H1 (cell line): Measurements from ENCODE around the gene MRPL16. TPM values are rescaled to one million over a fixed set of nuclear protein-coding genes. Genes with fewer than 3 reads are reported as not detected.

ENCODE experiments used
- ASH2L ChIP-seq: fragments of 200-600, 300-600 bp; sonication (generic); IDR thresholded peaks from one replicate; pipeline ENCODE4 v1.7.1; 2017; ENCODE audit warnings: low read length
- ATF2 ChIP-seq: IDR thresholded peaks from 2 replicates; pipeline ENCODE4 v1.6.1; 2012; ENCODE audit warnings: low read length, inconsistent platforms
- BCL11A ChIP-seq, 2 experiments: IDR thresholded peaks; one replicate each; pipeline ENCODE4 v1.6.1; 2011; ENCODE audit warnings: low read depth in 2 of 2, low read length in 2 of 2, mild to moderate bottlenecking in 2 of 2
- GTF2F1 ChIP-seq: IDR thresholded peaks from 2 replicates; pipeline ENCODE4 v1.6.1; 2012; ENCODE audit warnings: low read depth, low read length, improper control_type of control experiment, borderline replicate concordance
- RFX5 ChIP-seq: IDR thresholded peaks from 2 replicates; pipeline ENCODE4 v1.6.1; 2011; ENCODE audit warnings: low read depth, low read length, improper control_type of control experiment, borderline replicate concordance
- polyA plus RNA-seq, 7 experiments: library from polyadenylated mRNA; depleted of rRNA in 3 of 7; stranded (reverse) in 5 of 7; unstranded in 2 of 7; fragments of >200 nt in 5 of 7; fragments of 200-250 nt in 2 of 7; gene quantifications; 1 replicate in 5 of 7; 2 replicates in 1 of 7; 4 replicates in 1 of 7; pipeline versions ENCODE4 v1.2.1 to v1.2.3, GENCODE V29; 2011 to 2013; ENCODE audit warnings: missing spikeins in 2 of 7, mixed read lengths in 2 of 7
- total RNA-seq: library from RNA; stranded (reverse); fragmentation: NEBNext Ultra II Directional; extraction: Animal tissue kit (Norgen Biotek cat#: 25700); gene quantifications from 2 replicates; pipeline ENCODE4 v1.2.1, GENCODE V29; 2021

MRPL16 gene
- total and polyA plus RNA-seq, 2 of the 8 experiments (the other 6 are each of a cell fraction or from before 2014, with no cell fraction given): 69.2 to 79.8 TPM

- TF ChIP-seq ATF2: no peak
- no peak for TF ChIP-seq BCL11A (IDR thresholded peaks at IDR 0.05; ENCODE audit: low read depth in 2 of 2, low read length in 2 of 2)
- TF ChIP-seq ASH2L: no peak
- TF ChIP-seq RFX5: no peak
- no peak for TF ChIP-seq GTF2F1
- TF ChIP-seq, all 59 proteins: peak for 0
Observed at GRCh38 chr11:59773083-59773440, 37.5 kb downstream of the MRPL16 start (continued).
